HG03439 (cell line): ENCODE measurements around the gene ADAM22.

ENCODE experiments used
- ATAC-seq: cut with Tn5 transposase; IDR thresholded peaks from one replicate; pipeline ENCODE4 v1.9.1; 2021; ENCODE audit warnings: mild to moderate bottlenecking, moderate library complexity; ENCODE audit not compliant: unreplicated experiment

ADAM22 gene

DNA sequence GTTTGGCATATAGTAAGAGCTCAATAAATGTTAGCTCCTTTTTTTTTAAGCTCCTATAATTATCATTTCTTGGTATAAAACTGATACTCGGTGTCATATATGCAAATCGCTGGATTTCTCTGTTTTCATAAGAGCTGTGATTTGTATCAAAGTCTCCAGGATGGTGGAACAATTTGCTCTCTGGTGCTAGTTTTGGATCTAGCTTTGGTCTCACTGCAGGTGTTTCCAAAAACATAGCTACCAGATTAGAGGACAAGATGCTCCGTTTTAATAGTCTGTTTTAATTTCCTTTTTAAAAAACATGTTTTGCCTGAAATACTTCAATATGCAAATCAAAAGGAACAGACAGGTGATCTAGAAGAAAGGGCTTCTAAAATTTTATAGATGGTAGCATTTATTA, 25.3 kb downstream of the ADAM22 start:
- ATAC-seq = no peak

DNA sequence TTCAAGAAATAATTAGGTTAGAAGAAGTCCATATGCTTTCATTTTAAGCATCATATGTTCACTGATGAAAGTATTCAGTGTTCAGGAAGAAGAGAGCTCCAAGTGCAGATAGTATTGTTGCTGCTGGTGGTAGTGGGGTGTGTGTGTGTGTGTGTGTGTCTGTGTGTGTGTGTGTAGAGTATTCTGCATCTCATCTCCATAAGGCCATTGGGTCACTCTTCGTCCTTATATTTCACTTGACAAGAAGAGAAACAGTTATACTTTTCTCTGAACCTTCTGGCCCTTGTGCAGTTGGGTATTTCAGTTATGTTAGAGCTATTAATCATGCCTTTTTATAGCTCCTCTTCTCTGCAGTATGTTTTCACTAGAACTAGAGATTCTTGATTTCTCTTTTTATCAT, 26.2 kb downstream of the ADAM22 start:
- ATAC-seq = no peak

DNA sequence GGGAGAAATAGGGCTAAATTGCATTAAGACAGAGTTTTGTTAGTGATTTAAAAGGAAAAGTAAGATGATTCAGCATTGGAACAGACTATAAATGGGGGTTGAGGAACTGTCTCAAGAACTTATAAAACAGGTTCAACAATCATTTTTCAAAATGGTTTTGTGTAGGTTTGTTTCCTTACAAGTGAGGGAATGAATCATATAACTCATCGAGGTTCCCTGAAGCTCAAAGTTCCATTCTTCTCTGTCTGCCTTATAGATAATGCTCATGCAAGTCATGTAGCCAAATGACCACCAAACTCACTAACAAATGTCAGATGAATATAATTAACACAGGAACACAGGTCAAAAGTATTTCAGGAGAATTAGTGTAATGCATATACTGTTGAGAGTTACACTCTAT, 27.7 kb downstream of the ADAM22 start:
- ATAC-seq = no peak

- no peak for ATAC-seq
Measured at GRCh38 chr7:87966271-87966670, 32.2 kb downstream of the ADAM22 start.

GRCh38 chr7:87968021-87968420, 34.0 kb downstream of the ADAM22 start:
- ATAC-seq = no peak

DNA sequence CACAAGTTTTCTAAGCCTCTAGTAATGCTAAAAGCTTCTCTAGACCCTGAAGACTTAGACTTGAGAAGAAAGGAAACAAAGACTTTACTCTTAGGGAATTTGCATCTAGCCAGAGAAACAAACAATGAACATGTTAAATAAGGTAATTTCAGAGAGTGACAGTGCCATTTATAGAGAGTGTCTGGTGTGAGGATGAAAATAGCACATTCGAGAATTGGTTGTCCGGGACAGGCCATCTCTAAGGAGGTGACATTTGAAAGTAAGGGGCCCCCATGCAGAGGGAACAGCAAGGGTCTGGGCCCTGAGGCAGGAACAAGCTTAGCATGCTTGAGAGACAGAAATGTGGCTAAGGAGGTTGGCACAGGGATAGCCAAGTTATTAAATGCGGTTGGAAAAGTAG, 48.1 kb downstream of the ADAM22 start:
- ATAC-seq = no peak

- ATAC-seq = no peak
Measured at GRCh38 chr7:87984088-87984487, 50.0 kb downstream of the ADAM22 start.

- no peak for ATAC-seq
Measured at GRCh38 chr7:87993269-87993668, 59.2 kb downstream of the ADAM22 start.

- ATAC-seq = no peak
Measured at GRCh38 chr7:87999261-87999660, 65.2 kb downstream of the ADAM22 start.

- ATAC-seq = no peak
Measured at GRCh38 chr7:88001744-88002530, 67.9 kb downstream of the ADAM22 start.

- ATAC-seq = no peak
Measured at GRCh38 chr7:88002617-88003016, 68.6 kb downstream of the ADAM22 start.

- ATAC-seq = no peak
Measured at GRCh38 chr7:88003581-88003980, 69.5 kb downstream of the ADAM22 start.

- no peak for ATAC-seq
Measured at GRCh38 chr7:88005191-88005590, 71.1 kb downstream of the ADAM22 start.

GRCh38 chr7:88009651-88010050, 75.6 kb downstream of the ADAM22 start:
- no peak for ATAC-seq

GRCh38 chr7:88012086-88012485, 78.0 kb downstream of the ADAM22 start:
- ATAC-seq = no peak

- ATAC-seq = no peak
Measured at GRCh38 chr7:88013981-88014380, 79.9 kb downstream of the ADAM22 start.

DNA sequence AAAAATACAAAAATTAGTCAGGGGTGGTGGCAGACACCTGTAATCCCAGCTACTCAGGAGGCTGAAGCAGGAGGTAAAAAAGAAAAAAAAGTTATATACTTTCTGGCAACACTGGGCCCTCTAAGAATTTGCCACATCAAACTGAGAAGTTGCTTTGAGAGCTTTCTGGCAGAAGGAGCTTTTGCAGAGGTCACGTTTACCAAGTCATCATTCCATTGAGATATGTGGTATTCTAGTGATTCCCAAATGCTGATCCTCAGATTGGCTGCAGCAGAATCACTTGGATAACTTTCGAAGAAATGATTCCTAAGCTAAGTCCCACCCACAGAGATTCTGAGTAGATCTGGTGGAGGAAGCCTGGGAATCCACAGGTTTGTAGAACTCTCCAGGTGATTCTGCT, 80.5 kb downstream of the ADAM22 start:
- no peak for ATAC-seq

- ATAC-seq = no peak
Measured at GRCh38 chr7:88015309-88015708, 81.3 kb downstream of the ADAM22 start.

DNA sequence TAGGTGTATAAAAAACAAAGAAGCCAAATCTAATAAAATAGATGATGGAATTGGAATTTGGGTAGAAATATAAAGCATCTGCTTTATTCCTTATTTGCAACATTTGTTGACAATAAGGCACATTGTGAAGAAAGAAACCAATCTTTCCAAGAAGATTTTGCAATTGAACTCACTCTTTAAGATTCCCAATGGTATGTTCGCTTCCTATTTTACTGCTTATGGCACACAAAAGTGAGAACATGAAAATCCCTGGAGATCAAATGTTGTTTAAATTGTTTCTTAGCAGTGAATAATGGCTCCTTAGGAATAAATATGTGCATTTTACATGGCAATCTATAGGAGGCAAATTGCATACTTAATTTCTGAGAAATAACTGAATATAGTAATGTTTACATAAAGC, 84.5 kb downstream of the ADAM22 start:
- ATAC-seq = no peak

DNA sequence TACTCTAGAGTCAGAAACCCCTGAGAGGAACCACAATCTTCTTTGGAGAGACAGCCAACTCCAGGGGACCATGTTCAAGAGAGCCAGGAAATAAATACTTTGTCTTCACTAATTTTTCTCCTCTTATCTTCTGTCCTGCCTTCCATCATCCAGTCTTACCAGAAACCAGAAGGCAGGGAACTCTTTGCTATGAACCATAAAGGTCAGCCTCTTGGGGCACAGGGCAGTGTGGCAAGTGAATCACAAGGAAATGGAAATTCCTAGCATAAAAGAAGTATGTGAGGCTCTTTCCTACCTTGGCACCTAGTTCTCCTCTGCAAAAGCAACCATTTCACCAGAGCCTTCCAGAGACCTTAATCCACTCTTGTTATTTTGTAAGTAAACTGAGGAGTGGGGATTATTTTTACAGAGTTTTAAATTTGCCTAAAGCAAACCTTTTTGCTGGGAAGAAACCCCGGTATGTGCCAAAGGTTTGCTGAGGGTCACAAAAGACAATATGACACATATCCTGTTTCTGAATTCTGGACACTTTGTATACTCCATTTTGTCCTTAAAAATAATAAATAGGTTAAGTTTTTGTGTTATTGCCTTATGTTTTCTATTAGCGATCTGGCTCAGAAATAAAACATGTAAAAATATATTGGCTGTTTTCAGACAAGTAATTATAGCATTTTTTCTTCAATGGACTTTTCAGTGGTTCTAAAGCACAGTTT, 87.1 kb downstream of the ADAM22 start:
- ATAC-seq = no peak

GRCh38 chr7:88027724-88028123, 93.7 kb downstream of the ADAM22 start:
- ATAC-seq = no peak

GRCh38 chr7:88034083-88034695, 100.1 kb downstream of the ADAM22 start:
- no peak for ATAC-seq
